Measurements from ENCODE around the gene SPTB. TPM values are rescaled to one million over a fixed set of nuclear protein-coding genes. Genes with fewer than 3 reads are reported as not detected.

SPTB gene
- polyA plus RNA-seq, 1 donor (not counting 4 experiments of a cell fraction or from before 2014, with no cell fraction given), result not detected

- Histone ChIP-seq H3K4me1 (ENCODE audit: control insufficient read depth, extremely low read depth, insufficient read depth, low read length) (peaks cover 15% of the 10 kb centered on the region), H3K4me2 (ENCODE audit: control insufficient read depth, extremely low read depth, insufficient read depth, low read depth, low read length) (no peak overlapping the region), H3K27me3 (ENCODE audit: control insufficient read depth, extremely low read depth, insufficient read depth, low read length) (no peaks in the 10 kb centered on the region), H3K9me3 (ENCODE audit: control insufficient read depth, low read depth, low read length) (no peaks in the 10 kb centered on the region), H4K20me1 (ENCODE audit: control insufficient read depth, extremely low read depth, insufficient read depth, low read length) (peaks cover 10% of the 10 kb centered on the region), H3K36me3 (ENCODE audit: control insufficient read depth in 2 of 2, extremely low read depth in 1 of 2, insufficient read depth in 2 of 2, low read length in 2 of 2) (peaks cover 70 to 77% of the 10 kb centered on the region in 2 experiments), H3K4me3 (ENCODE audit: control insufficient read depth in 2 of 3, extremely low read depth in 1 of 3, insufficient read depth in 2 of 3, low read depth in 1 of 3, low read length in 3 of 3) (no peak overlapping the region), H3K9ac (ENCODE audit: control insufficient read depth, extremely low read depth, insufficient read depth, low read length) (no peak overlapping the region), H2AFZ (ENCODE audit: control insufficient read depth, low read length) (no peak overlapping the region), H3K27ac (ENCODE audit: control insufficient read depth, insufficient read depth, low read length) (no peak overlapping the region), H3K79me2 (ENCODE audit: control insufficient read depth, insufficient read depth, low read length) (peaks cover 84% of the 10 kb centered on the region), H3K9me1 (ENCODE audit: control insufficient read depth, extremely low read depth, insufficient read depth, low read length) (peaks cover 2% of the 10 kb centered on the region)
- no peak for DNase-seq (ENCODE audit: low read depth, low spot score)
- dilution Hi-C loops (cut with MboI; ENCODE audit: extremely low pct_ligation_motif_present, low sequenced_read_pairs), result no loop called here
- FAIRE-seq, result no peak
- TF ChIP-seq EZH2 (IDR thresholded peaks at IDR 0.05; ENCODE audit: low read length), result no peak
- no peak for TF ChIP-seq CTCF (optimal IDR thresholded peaks at IDR 0.05 in 1 of 3, IDR thresholded peaks at IDR 0.05 in 1 of 3, conservative IDR thresholded peaks at IDR 0.05 in 1 of 3; ENCODE audit: extremely low read depth in 1 of 3, insufficient read depth in 2 of 3, low read length in 3 of 3)
These were observed 147.6 kb downstream of the SPTB start for GRCh38 chr14:64732066-64732465.

- H3K9me3 ChIP-seq (ENCODE audit: control insufficient read depth, low read depth, low read length), result no peaks in the 10 kb centered on the region
- H3K4me2 ChIP-seq (ENCODE audit: control insufficient read depth, extremely low read depth, insufficient read depth, low read depth, low read length), result no peak overlapping the region
- H4K20me1 ChIP-seq (ENCODE audit: control insufficient read depth, extremely low read depth, insufficient read depth, low read length), result peaks cover 7% of the 10 kb centered on the region
- H3K27ac ChIP-seq (ENCODE audit: control insufficient read depth, insufficient read depth, low read length), result no peak overlapping the region
- FAIRE-seq (no peak), DNase-seq (ENCODE audit: low read depth, low spot score) (no peak)
- no peak for TF ChIP-seq CTCF (optimal IDR thresholded peaks at IDR 0.05 in 1 of 3, IDR thresholded peaks at IDR 0.05 in 1 of 3, conservative IDR thresholded peaks at IDR 0.05 in 1 of 3; ENCODE audit: extremely low read depth in 1 of 3, insufficient read depth in 2 of 3, low read length in 3 of 3)
- no peak for TF ChIP-seq EZH2 (IDR thresholded peaks at IDR 0.05; ENCODE audit: low read length)
- dilution Hi-C loops (cut with MboI; ENCODE audit: extremely low pct_ligation_motif_present, low sequenced_read_pairs), result no loop called here
- H3K4me1 ChIP-seq (ENCODE audit: control insufficient read depth, extremely low read depth, insufficient read depth, low read length), result peaks cover 14% of the 10 kb centered on the region
- H3K27me3 ChIP-seq (ENCODE audit: control insufficient read depth, extremely low read depth, insufficient read depth, low read length), result no peaks in the 10 kb centered on the region
- peaks cover 86% of the 10 kb centered on the region for H3K79me2 ChIP-seq (ENCODE audit: control insufficient read depth, insufficient read depth, low read length)
- no peak overlapping the region for H3K9ac ChIP-seq (ENCODE audit: control insufficient read depth, extremely low read depth, insufficient read depth, low read length)
- no peak overlapping the region for H2AFZ ChIP-seq (ENCODE audit: control insufficient read depth, low read length)
- peaks cover 65 to 72% of the 10 kb centered on the region in 2 experiments for H3K36me3 ChIP-seq (ENCODE audit: control insufficient read depth in 2 of 2, extremely low read depth in 1 of 2, insufficient read depth in 2 of 2, low read length in 2 of 2)
- peaks cover 2% of the 10 kb centered on the region for H3K9me1 ChIP-seq (ENCODE audit: control insufficient read depth, extremely low read depth, insufficient read depth, low read length)
- H3K4me3 ChIP-seq (ENCODE audit: control insufficient read depth in 2 of 3, extremely low read depth in 1 of 3, insufficient read depth in 2 of 3, low read depth in 1 of 3, low read length in 3 of 3), result no peak overlapping the region
These were observed 148.5 kb downstream of the SPTB start for GRCh38 chr14:64731141-64731581.

All from keratinocyte (primary cell).